GM19240 (cell line): ENCODE measurements around the gene RNF144A.
"Not testable (repeated sequence)": the region's sequence is repeated elsewhere in the genome, so short reads cannot be mapped to it uniquely, and the experiment has no call there.

Experiments used
- DNase-seq: peaks from one replicate; pipeline ENCODE4 v3.0.0; 2011; ENCODE audit warnings: low spot score; ENCODE audit not compliant: insufficient read length

Gene RNF144A

GRCh38 chr2:6917071-6917760 is at the start of gene RNF144A:
RNF144A (plus strand) TSS chr2:6917412; CDS start chr2:6996927, 79,515 bp downstream.
- peak; percentile 70 for DNase-seq

DNA sequence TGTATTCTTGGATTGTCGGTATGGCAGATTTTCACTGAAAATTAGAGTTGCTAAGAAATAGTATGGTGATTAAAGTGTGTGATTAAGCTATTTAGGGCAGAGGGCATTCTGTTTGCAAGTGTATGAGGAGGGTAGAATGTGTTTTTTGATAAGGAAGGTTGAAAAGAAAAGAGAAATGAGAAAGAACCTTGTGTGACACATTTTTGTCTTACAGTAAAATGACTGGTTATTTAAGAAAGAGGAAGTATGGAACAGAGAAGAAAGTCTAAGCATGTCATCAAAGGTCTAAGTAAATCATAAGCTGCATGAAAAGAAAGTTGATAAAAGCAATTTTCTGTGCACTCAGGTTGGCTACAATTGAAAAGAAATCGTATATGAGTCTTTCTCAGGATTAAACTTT is 44.8 kb upstream of the RNF144A start:
- no peak for DNase-seq

- no peak for DNase-seq
These were observed 43.2 kb upstream of the RNF144A start for GRCh38 chr2:6874032-6874431.

GRCh38 chr2:6876309-6876708 is 40.9 kb upstream of the RNF144A start:
- DNase-seq: no peak

DNA sequence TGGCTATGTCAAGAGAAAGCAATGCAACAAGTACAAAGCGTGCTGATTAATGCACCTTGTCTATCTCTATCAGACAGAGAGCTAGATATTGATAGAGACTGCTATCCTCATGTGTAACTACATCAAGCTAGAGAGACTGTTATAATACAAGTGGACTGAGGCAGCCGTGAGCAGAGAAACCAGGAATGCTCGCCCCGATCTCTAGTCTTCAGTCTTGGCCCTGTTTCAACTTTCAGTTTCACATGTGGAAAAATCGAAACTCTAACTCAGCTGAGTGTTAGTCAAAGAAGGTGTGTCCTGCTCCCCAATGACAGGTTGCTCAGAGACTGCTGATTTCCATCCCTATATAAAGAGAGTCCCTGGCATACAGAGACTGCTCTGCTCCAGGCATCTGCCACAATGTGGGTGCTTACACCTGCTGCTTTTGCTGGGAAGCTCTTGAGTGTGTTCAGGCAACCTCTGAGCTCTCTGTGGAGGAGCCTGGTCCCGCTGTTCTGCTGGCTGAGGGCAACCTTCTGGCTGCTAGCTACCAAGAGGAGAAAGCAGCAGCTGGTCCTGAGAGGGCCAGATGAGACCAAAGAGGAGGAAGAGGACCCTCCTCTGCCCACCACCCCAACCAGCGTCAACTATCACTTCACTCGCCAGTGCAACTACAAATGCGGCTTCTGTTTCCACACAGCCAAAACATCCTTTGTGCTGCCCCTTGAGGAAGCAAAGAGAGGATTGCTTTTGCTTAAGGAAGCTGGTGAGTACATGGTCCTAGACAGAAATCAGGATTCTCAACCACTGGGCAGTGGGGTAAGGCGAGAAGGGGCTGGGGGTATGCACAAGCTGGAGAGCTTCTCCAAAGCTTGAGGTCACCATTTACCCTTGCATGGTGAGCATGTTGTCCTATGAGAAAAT is 39.6 kb upstream of the RNF144A start, which contains the start of gene RSAD2:
RSAD2 (plus strand) TSS at position 376 of the 903 bp plus-strand sequence; CDS start at position 400, 24 bp downstream.
- DNase-seq: no peak

DNA sequence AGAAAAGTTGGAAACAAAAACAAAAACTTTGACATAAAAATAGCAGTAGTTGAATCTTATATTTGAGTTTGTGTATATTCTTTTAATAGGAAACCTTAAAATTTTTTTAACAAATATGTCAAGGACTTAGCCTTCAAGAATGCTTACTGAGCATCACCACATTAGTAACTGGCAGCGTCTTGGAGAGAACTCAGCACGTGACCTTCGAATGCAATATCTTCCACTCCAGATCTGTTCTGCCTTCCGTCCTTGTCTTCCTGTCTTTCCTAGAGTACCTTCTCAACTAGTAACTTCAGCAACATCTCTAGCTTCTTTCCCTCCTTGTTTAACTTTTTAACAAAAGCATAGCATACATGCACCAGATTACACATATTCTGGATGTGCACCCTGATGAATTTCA is 38.7 kb upstream of the RNF144A start:
- no peak for DNase-seq

DNA sequence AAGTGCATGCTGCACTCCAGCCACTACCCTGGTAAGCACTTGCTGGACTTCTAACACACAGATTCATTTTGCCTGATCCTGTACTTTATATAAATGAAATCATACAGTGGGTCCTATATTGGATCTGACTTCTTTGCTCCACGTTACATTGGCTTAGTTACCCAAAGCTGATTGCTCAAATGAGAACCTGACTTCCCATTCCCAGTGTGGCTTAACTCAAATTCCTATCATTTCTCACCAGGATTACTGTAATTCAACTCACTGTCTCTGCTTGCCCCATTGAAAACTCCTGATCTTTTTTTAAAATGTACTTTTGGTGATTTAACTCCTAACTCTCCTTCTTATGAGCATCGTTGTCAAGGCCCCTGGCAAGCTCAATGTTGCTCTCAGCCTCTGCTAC is 38.2 kb upstream of the RNF144A start:
- no peak for DNase-seq

DNA sequence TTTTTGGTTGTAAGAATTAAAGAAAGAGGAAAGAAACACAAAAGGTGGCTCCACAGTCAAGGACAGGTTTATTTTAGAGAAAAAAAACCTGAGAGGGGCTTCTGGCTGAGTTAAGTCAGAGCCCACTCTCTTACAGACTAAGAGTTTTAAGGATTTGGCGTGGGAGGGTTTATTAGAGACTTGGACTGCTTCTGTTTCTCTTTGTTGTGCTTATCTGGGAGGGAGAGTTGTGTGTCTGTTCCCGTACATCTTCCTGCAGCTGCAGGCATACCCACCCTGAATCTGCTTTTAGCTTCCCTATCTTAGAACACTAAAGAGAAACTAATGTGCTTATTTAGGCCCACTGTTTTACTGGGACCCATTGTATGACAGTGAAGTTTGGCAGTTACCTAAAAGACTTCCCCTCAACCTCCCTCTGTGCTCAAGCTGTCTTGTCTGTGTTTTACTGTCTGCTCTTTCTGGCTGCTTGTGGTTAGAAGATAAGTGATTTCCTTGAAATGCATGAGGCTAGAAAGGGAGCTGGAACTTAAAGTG is 36.9 kb upstream of the RNF144A start:
- DNase-seq: no peak

DNA sequence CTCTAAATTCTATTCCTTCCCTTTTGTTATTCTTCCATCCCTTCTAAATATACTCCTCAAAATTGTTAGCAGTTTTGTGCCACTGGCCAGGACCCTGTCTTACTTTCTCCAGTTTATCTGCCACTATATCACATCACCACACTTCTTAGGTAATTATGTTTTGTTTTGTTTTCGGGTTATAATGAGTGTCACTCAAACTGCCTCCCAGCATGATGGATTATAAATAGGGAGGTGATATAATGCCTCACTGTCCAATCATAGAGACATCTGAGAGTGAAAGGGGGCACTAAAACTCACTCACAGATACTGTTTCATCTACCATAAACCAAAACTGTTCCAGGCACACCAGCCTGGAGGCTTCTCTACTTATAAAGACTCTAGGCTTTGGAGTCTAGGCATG is 36.2 kb upstream of the RNF144A start:
- DNase-seq: no peak

DNA sequence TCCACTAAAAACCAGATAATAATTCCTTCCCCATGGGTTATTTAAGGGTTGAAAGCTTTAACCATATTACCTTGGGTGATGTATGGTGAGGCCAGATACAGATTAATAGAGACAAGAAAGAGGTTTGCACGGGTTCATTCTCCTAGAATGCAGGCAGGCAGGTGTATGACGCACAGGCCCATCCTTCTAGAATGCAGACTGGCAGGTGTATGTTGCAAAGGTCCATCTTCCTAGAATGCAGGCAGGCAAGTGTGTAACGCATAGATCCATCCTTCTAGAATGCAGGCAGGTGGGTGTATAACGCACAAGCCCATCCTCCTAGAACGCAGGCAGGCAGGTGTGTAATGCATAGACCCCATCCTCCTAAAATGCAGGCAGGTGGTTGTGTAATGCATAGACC is 35.7 kb upstream of the RNF144A start:
- no peak for DNase-seq

- no peak for DNase-seq
These were observed 33.6 kb upstream of the RNF144A start for GRCh38 chr2:6883448-6884122.

DNA sequence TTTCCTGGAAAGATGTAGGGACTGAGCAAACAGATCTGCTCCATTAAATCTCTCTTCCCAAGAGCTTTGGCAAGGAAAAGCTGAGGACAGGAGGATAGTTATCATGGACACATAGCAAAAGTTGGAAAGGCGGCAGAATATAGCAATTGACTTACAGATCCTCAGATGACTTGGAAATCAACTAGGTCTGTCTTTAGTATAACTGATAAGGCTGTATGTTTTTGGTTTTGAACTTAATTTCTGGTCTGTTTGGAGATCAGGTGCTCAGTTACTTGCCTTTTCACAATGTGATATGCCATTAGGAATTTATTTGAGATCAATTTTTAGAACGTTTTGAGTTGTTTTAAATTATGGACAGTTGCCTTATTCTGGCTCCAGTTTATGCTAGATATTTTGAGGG is 31.7 kb upstream of the RNF144A start:
- no peak for DNase-seq

DNA sequence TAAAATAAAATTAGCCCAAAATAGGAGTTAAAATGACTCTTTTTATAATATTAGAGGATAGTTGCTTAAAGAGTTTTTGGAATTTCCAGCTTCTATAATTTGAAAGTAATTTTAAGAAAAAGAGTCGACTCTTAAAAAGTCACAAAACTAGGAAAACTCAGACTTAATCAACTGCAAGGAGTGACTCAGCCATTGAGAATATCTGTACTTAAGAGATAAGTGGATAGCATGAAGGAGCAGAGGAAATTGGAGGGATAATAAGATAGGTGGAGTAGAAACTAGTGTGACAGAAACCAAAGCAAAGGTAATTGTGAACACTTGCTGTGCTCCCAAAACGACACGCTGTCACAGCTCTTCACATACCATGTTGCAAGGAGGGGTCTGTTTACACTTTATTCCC is 31.2 kb upstream of the RNF144A start:
- DNase-seq: no peak

DNA sequence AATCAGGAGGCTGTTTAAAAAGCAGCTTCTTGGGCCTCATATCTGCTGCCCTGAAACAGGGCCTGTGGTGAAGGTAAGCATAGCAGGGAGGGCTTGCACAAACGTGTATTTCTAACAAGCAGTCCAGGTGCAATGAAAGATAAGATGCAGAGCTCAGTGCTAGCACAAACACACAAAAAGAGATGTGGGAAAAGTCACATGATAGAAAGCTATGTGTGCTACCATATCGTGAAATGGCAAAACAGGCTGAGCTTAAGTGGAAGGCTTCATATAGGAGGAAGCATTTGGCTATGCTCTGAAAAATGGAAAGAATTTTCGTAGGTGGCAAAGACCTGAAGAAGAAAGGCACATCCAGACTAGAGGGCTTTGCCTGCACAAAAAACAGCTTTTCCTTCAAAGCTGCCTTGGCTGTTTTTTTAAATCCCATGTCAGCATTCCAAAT is 29.4 kb upstream of the RNF144A start:
- no peak for DNase-seq

- no peak for DNase-seq
These were observed 28.5 kb upstream of the RNF144A start for GRCh38 chr2:6888724-6889123.

DNA sequence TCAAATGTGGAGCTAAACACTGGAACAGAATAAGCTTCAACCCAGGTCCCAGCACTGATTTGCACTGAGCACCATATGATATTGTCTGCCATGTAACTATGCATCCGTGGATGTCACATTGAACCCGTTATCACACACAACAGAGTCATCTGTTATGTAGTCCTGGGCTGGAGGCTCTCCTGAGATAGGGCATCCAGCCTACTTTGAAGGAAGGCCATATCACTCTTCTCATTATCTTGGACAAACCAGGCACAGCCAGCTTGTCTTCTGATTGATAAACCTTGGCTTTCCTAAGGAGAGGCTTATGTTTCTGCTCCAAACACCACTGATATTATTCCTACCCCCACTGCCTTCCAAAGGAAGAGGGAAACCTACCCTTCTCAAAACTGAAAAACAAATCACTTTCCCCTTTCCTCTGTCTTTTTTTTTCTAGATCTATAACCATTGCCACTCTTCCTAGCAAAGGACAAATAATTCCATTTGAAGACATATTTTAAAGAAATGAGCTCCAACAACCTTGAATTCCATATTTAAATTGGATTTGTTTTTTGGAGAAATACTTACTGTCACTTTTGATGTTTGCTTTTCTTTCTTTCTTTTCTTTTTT is 23.2 kb upstream of the RNF144A start:
- no peak for DNase-seq

GRCh38 chr2:6896930-6897759 is 20.1 kb upstream of the RNF144A start:
- DNase-seq: no peak

DNA sequence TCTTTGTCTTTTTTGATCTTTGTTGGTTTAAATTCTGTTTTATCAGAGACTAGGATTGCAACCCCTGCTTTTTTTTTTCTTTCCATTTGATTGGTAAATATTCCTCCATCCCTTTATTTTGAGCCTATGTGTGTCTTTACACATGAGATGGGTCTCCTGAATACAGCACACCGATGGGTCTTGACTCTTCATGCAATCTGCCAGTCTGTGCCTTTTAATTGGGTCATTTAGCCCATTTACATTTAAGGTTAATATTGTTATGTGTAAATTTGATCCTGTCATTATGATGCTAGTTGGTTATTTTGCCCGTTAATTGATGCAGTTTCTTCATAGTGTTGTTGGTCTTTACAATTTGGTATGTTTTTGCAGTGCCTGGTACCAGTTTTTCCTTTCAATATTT is 14.6 kb upstream of the RNF144A start:
- not testable (repeated sequence) for DNase-seq

DNA sequence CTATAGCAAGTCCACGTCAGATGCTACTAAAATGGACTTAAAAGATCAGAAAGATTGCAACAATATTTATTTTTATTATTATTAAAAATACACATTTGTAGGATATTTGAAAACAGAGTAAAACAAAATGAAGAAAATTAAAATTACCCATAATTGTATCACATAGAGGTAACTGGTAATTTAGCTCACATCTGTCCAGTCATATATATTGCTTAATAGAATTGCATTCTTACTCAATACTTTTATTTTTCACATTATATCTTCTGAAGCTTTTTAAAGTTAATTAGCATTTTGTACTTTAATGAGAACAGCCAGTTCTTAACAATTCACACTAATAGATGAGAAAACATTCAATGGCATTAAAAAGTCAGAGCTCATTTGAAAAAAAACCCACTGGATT is 11.5 kb upstream of the RNF144A start:
- DNase-seq: no peak

DNA sequence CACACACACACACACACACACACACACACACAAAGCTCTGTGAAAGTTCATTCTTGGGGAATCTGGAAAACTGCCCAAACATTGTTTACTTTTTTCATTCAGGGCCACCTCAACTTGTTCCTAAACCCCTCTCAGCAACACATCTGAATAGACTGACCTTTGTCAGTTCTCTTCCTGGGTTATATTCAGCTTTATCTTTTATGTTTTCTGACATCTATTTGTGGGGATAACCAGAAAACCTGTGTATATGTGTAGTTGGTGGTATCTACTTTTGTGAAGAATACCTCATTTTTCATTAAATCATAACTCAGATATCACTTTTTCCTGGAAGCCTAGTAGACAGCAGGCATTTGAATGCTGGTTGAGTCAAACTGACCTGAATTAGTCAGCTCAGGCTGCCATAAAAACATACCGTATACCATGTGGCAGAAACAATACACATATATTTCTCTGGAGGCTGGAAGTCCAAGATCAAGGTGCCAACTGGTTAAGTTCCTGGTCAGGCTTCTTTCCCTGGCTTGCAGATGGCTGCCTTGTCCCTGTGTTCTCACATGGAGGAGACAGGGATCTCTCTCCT is 11.0 kb upstream of the RNF144A start:
- no peak for DNase-seq
